GM19395 (cell line): ENCODE data around the gene ETV4.

Source experiments
- ATAC-seq: cut with Tn5 transposase; IDR thresholded peaks from one replicate; pipeline ENCODE4 v1.9.1; 2021; ENCODE audit warnings: mild to moderate bottlenecking, moderate library complexity; ENCODE audit not compliant: unreplicated experiment

ETV4 gene

GRCh38 chr17:43573579-43574321 lies 27.6 kb upstream of the ETV4 start:
- no peak for ATAC-seq

DNA sequence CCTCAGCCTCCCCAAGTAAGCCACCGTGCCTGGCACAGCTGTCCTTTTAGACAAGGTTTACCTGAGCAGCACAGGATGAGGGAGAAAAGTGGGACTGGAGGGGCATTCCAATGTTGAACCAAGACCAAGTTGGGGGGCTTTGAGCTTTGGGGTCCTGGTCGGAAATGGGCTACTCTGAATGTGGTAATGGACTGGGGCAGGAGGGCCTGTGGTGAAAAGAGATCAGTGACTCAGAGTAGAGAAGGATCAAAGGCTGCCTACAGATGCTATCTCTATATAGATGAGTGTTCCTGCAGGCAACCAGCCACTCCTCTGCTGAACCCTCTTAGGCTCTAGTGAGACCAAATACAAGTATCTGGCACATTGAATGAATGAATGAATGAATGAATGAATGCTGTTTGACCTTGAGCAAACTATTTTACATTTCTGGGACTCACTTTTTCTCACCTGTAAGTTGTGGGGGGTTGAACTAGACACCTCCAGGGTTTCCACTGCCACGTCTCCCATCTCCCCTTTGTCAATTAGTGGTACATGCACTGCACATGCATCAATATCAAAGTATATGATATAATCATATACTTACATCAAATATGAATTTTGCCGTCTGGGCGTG lies 26.3 kb upstream of the ETV4 start:
- no peak for ATAC-seq

DNA sequence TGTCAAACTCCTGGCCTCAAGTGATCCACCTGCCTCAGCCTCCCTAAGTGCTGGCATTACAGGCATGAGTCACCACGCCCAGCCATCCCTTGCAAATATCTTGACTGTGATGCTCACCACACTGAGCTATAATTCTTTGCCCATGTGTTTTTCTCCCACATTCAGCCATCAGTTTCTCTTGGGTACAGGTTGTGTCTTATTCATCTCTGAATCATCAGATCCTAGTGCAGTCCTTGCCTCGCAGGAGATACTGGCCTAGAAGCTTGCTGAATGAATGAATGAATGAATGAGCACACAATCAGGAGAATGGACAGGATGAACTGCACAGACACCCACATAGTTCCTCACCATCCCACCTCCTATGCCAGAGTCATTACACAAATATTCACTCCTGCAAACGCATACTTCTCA lies 24.4 kb upstream of the ETV4 start:
- ATAC-seq, result no peak

GRCh38 chr17:43568506-43569082 lies 22.5 kb upstream of the ETV4 start:
- ATAC-seq, result no peak

DNA sequence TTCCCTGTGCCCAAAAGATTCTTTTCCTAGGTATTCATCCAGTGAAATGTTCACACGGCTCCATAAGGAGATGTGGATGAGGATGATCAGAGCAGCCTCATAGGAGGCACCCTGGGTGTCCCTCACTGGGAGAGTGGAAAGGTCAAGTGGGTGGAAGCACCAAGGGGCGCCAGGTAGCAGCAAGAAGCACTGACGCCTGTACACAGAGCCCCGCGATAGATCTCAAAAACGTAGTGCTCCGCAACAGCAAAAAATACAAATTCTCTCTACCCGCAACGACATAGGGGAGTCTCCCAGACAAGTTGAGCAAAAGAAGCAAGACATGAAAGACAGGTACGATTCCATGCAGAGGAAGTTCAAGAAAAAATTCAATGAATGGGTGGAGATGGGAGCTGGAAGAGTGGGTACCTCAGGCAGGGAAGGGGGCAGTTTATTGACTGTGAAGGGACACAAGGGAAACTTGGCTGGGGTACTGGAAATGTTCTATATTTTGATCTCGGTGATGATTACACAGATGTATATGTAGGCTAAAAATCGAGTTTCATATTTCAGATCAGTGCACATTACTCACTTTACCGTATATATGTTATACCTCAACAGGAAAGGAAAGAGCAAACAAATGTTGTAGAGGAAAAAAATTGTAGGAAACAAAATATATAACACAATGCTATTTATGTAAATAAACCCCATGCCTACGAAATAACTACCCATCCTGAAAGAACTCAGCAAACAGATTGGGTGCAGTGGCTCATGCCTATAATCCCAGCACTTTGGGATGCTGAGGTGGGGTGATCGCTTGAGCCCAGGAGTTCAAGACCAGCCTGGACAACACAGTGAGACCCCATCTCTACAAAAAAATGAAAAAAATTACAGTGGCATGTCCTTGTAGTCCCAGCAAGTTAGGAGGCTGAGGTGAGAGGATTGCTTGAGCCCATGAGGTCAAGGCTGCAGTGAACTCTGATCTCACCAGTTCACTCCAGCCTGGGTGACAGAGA lies 17.8 kb upstream of the ETV4 start:
- ATAC-seq, result no peak

DNA sequence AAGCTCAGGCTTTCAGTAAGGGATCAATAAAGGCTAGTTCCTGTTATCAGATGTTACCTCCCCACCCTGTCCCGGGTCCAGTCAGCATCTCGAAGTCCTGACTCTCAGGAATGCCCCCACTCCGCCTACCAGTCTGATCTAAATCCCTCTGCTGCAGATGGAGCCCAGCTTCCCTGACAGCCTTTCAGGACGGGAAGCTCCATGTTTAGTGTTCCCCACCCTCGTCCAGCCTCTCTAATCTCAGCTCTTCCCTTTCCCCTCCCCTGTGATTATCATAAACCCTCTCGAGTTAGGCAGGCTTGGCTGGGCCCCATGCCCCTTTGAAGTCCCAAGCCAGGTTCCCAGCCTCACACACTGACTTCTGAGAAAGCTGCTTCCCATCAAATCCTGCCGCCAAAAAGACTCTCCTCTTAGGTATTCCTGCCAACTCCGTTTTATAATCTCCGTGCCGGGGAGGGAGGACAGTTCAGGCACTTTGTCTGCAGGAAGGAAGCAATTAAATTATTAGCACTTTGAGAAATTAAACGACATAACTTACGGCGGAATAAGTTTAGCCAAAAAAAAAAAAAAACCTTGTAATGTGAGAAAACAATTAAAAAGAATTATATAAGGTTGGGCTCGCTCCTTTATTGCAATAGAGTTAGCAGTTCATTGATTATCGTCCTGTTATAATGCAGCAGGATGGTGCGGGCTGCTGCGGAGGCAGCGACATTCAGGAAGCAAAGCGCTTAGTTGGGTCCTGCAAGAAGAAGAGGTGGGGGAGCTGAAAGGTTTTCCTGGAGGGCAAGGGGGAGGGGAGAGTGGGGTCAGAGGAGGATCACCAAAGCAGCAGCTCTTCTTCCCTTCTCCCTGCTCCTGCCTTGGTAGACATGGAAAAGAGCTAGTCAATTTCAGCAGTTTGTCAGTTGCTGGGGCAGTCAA lies 16.8 kb upstream of the ETV4 start:
- no peak for ATAC-seq

DNA sequence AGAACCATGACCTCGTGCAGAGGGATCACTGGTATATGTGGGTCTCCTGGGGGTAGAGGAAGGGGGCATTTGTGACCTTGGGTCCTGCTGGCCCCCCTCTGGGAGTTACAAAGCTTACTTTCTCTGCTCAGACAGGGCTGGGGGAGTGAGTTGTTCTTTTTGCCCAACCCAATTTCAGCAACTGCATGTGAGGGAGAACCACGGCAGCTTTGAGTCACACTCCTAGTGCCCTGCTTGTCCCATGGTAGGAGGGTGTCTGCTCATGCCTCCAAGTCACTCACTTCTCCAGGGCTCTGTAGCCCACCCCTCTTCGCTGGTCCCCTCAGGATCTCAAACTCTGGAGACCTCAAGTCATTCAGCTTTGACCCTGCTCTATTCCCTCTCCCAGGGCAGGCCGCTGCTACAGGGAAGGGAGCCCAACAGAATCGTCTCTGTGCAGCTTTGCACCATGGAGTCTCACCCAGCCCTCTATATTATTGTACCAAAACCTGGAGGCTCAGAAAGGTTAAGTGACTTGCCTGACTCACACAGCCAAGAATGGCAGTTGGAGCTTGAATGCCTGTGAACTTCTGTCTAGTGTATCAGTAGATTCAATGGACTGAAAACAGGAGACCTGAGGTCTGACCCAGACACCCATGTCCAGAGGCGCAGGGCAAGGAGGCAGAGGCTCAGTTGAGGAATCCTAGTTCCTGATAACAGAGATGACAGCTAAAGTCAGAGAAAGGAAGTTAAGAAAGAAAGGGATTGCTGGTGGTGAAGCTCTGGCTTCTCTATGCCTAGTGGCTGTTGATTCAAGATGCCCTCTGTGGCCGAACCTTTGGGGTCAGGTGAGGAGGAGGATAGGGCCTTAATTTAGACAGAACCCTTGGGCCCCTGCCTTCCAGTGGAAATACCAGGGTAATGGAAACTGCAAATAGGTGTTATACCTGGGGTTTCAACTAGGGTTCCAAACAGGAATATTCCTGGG lies 14.6 kb upstream of the ETV4 start:
- no peak for ATAC-seq

GRCh38 chr17:43559161-43559816 lies 13.1 kb upstream of the ETV4 start:
- ATAC-seq, result no peak

- no peak for ATAC-seq
These were observed 12.6 kb upstream of the ETV4 start for GRCh38 chr17:43558805-43559160.

GRCh38 chr17:43556292-43556691 lies 10.2 kb upstream of the ETV4 start:
- no peak for ATAC-seq

- ATAC-seq, result no peak
These were observed 8.7 kb upstream of the ETV4 start for GRCh38 chr17:43554857-43555256.

DNA sequence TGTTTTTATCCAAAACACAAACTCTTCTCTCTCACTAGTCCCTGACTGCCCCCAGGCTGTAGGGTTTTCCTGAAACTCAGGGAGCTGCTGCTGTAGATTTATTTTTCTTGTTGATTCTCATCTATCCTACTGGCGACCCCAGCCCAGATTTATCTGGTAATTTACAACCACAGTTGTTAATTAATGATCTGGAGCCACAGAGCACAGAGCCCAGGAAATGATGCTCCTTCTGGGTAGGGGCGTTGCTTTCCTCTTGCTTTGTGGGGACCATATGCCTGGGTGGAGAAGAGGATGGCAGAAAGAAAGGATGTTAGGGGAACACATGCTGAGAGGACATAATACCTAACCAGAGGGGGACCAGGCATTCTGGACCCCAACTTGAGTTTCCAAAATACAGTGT lies 7.4 kb upstream of the ETV4 start:
- no peak for ATAC-seq

- no peak for ATAC-seq
These were observed 6.2 kb upstream of the ETV4 start for GRCh38 chr17:43552229-43552837.

- ATAC-seq, result no peak
These were observed 4.6 kb upstream of the ETV4 start for GRCh38 chr17:43550754-43551153.

- ATAC-seq, result no peak
These were observed 3.4 kb upstream of the ETV4 start for GRCh38 chr17:43549496-43549895.

- no peak for ATAC-seq
These were observed 2.7 kb upstream of the ETV4 start for GRCh38 chr17:43548689-43549379.

DNA sequence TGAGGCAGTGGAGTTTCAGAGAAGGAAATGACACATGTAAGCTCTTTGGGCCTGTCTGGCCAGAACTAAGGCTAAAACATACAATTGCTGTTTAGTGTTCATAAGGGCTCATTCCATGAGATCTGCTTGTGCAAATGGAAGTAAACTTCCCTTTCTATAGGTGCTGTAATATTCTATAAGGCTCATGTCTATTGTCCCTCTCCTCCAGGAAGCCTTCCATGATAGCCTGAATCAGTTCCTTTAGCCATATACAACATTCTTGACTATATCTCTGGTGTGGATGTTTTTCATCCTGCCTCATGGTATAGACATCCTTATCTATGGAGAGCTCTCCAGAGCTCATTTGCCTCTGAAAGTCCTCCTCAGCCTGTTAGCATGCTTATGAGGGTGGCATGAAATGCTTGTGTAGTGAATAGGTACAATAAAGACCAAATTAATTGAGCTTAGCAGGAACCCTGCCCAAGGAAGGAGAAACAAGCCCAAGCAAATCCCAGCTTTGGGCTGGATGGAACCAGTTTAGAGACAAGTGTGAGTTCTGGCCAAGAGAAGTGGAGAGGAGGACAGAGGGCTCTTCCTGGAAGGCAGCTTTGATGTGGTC lies 1.6 kb upstream of the ETV4 start:
- ATAC-seq, result no peak
